ENCODE data around the gene PSMB7. TPM values are rescaled to one million over a fixed set of nuclear protein-coding genes. Genes with fewer than 3 reads are reported as not detected.

Gene PSMB7
- total RNA-seq, 1 experiment from 2014 or later = 216 TPM

DNA sequence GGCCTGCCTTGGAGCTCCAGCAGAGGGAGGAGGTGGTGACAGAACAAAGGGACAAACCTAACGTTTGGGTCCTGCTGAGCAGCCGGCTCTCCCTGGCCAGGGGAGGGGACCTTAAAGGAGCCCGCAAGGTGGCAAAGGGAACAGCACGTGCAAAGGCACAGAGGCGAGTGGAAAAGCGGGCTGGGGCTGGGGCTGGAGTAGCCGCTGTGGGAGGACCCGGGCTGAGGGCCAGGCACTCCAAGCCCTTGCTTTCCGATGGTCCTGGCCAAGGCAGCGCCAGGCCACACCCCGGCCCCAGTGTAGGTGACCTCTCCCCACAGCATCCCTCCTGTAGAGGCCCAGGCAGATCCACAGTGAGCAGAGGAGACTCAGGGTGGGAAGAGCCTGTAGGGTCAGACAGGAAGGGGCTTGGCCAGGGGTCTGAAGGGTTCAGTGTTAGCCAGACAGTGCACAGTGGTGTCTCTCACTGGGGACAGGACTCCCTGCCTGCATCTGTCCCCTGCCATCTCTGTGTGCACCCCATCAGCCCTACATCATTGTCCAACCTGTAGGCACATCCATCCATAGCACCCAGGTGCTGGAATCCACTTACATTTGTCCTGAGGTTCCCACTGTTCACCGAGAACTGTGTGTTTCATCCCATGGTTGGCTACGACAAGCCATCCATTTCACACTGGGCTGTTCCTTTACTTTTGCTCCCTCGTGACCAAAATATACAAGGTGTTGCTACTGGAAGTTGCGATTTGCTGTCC, 80.5 kb downstream of the PSMB7 start:
- Histone ChIP-seq H3K4me1 (no peaks in the 10 kb centered on the region), H3K4me3 (ENCODE audit: low read depth, low read length) (no peak overlapping the region), H3K9me3 (no peaks in the 10 kb centered on the region), H3K36me3 (ENCODE audit: control insufficient read depth, insufficient read depth, low read length) (peaks cover 2% of the 10 kb centered on the region), H3K27me3 (replicated peaks; ENCODE audit: control insufficient read depth, insufficient read depth, low read length) (no peaks in the 10 kb centered on the region)
- TF ChIP-seq CTCF (IDR thresholded peaks at IDR 0.05; ENCODE audit: insufficient read depth in 1 of 2, low read depth in 1 of 2, low read length in 1 of 2, severe bottlenecking in 1 of 2, unreplicated experiment in 1 of 2) = no peak
- Mint-ChIP-seq H3K27me3 (ENCODE audit: insufficient read depth, unreplicated experiment) (no peaks in the 10 kb centered on the region), H3K27ac (ENCODE audit: unreplicated experiment) (no peak overlapping the region), H3K9me3 (ENCODE audit: unreplicated experiment) (no peaks in the 10 kb centered on the region), H3K36me3 (ENCODE audit: insufficient read depth, unreplicated experiment) (peaks cover 50% of the 10 kb centered on the region), H3K4me3 (ENCODE audit: unreplicated experiment) (no peak overlapping the region), H3K4me1 (ENCODE audit: low read depth, unreplicated experiment) (no peaks in the 10 kb centered on the region)
- intact Hi-C loops (cut with micrococcal nuclease; ENCODE audit: unreplicated experiment) = no loop called here
- no TSS peak for BruUV-seq (replicated peaks)
- ChIA-PET POLR2A (no interaction called here), CTCF (no interaction called here)
- DNase-seq = no peak

- POLR2A ChIA-PET = no interaction called here
- BruUV-seq (replicated peaks) = no TSS peak
- H3K36me3 ChIP-seq (ENCODE audit: control insufficient read depth, insufficient read depth, low read length) = peaks cover 2% of the 10 kb centered on the region
Measured at GRCh38 chr9:124333203-124333579, 82.1 kb downstream of the PSMB7 start.

More at GRCh38 chr9:124333203-124333579, 82.1 kb downstream of the PSMB7 start:
- no peaks in the 10 kb centered on the region for H3K27me3 Mint-ChIP-seq (ENCODE audit: insufficient read depth, unreplicated experiment)
- H3K36me3 Mint-ChIP-seq (ENCODE audit: insufficient read depth, unreplicated experiment) = peaks cover 51% of the 10 kb centered on the region
- H3K27ac Mint-ChIP-seq (ENCODE audit: unreplicated experiment) = no peak overlapping the region
- intact Hi-C loops (cut with micrococcal nuclease; ENCODE audit: unreplicated experiment) = no loop called here
- Histone ChIP-seq H3K27me3 (replicated peaks; ENCODE audit: control insufficient read depth, insufficient read depth, low read length) (no peaks in the 10 kb centered on the region), H3K4me3 (ENCODE audit: low read depth, low read length) (no peak overlapping the region), H3K9me3 (no peaks in the 10 kb centered on the region), H3K4me1 (no peaks in the 10 kb centered on the region)
- H3K9me3 Mint-ChIP-seq (ENCODE audit: unreplicated experiment) = no peaks in the 10 kb centered on the region
- no peak for TF ChIP-seq CTCF (IDR thresholded peaks at IDR 0.05; ENCODE audit: insufficient read depth in 1 of 2, low read depth in 1 of 2, low read length in 1 of 2, severe bottlenecking in 1 of 2, unreplicated experiment in 1 of 2)
- H3K4me1 Mint-ChIP-seq (ENCODE audit: low read depth, unreplicated experiment) = no peaks in the 10 kb centered on the region
- no peak for DNase-seq
- H3K4me3 Mint-ChIP-seq (ENCODE audit: unreplicated experiment) = no peak overlapping the region
- CTCF ChIA-PET = no interaction called here
